ENCODE measurements around the gene OBSCN. TPM values are rescaled to one million over a fixed set of nuclear protein-coding genes. Genes with fewer than 3 reads are reported as not detected.

The OBSCN gene
- total RNA-seq, 1 donor from 2014 or later = 316 TPM

DNA sequence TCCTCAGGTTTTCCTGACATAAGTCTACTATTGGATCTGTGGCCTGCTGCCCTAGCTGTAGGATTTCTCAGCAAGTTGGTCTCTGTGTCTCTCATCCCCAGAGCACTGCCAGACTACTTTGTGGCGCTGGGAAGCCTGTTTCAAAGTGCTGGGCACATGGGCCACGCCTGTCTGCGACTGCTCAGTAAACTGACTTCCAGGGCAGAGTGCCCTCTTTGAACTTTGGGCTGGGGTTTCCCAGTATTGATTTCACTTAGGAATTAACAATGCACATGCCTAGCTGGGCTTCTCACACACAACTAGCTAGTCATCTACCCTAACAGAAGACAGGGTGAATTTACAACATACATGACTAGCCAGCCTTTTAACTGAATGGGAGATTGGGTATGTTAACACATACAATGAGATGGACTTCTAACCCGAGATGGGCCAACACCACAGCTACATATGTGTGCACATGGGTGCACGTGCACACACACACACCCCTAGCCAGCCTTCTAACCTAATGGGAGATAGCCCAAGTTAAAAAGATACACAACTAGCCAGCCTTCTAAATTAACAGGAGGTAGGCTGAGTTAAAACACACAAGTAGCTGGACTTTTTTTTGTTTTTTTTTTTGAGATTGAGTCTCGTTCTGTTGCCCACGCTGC is 215.7 kb downstream of the OBSCN start:
- H3K9me3 ChIP-seq (replicated peaks) = no peaks in the 10 kb centered on the region
- no peaks in the 10 kb centered on the region for H3K36me3 ChIP-seq

DNA sequence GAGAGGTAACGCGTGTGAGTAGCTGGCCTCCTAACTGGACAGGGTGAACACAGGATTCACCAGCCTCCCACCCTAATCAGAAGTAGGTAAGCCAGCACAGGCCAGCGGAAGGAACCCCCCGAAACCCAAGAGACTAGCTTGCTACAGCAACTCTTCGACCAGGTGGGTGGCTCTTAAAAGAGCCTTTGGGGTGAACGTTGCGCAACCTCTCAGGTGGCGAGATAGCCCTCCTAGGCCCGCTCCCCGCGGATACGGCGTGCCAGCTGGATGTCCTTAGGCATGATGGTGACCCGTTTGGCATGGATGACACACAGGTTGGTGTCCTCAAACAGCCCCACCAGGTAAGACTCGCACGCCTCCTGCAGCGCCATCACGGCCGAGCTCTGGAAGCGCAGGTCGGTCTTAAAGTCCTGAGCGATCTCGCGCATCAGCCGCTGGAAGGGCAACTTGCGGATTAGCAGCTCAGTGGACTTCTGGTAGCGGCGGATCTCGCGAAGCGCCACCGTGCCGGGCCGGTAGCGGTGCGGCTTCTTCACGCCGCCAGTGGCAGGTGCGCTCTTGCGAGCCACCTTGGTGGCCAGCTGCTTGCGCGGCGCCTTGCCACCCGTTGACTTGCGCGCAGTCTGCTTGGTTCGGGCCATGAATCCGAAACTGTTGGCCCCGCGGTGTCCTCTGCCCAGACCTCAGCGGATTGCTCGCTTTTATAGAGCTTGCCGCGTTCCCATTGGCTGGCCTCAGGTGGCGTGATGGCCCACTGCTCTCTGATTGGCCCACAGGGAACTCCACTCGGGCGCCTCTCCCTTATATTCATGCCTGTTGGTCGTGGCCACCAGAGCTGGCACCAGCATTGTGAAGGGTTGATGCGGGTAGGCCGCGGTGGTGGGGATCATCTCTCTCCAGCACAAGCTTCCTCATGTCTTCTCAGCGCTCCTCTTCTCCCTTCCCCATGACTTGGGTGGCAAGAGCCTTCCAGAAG is 217.1 kb downstream of the OBSCN start:
- no peaks in the 10 kb centered on the region for H3K4me1 ChIP-seq
- H3K36me3 ChIP-seq = no peaks in the 10 kb centered on the region
- no peak overlapping the region for H3K4me3 ChIP-seq
- TF ChIP-seq, protein P1, sequence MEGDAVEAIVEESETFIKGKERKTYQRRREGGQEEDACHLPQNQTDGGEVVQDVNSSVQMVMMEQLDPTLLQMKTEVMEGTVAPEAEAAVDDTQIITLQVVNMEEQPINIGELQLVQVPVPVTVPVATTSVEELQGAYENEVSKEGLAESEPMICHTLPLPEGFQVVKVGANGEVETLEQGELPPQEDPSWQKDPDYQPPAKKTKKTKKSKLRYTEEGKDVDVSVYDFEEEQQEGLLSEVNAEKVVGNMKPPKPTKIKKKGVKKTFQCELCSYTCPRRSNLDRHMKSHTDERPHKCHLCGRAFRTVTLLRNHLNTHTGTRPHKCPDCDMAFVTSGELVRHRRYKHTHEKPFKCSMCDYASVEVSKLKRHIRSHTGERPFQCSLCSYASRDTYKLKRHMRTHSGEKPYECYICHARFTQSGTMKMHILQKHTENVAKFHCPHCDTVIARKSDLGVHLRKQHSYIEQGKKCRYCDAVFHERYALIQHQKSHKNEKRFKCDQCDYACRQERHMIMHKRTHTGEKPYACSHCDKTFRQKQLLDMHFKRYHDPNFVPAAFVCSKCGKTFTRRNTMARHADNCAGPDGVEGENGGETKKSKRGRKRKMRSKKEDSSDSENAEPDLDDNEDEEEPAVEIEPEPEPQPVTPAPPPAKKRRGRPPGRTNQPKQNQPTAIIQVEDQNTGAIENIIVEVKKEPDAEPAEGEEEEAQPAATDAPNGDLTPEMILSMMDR (IDR thresholded peaks at IDR 0.05; ENCODE audit: borderline replicate concordance) = no peak
- intact Hi-C loops (cut with micrococcal nuclease) = no loop called here
- no peak for DNase-seq
- no peak overlapping the region for H3K27ac ChIP-seq (replicated peaks)
- H3K9me3 ChIP-seq (replicated peaks) = no peaks in the 10 kb centered on the region
- peaks cover 37% of the 10 kb centered on the region for H3K27me3 ChIP-seq (ENCODE audit: low read depth)

More for the DNA sequence above, 215.7 kb downstream of the OBSCN start:
- Histone ChIP-seq H3K27ac (replicated peaks) (no peak overlapping the region), H3K27me3 (ENCODE audit: low read depth) (peaks cover 40% of the 10 kb centered on the region), H3K4me3 (no peak overlapping the region), H3K4me1 (no peaks in the 10 kb centered on the region)
- intact Hi-C loops (cut with micrococcal nuclease) = no loop called here
- DNase-seq = no peak
- TF ChIP-seq, protein P1 (IDR thresholded peaks at IDR 0.05; ENCODE audit: borderline replicate concordance) = no peak

DNA sequence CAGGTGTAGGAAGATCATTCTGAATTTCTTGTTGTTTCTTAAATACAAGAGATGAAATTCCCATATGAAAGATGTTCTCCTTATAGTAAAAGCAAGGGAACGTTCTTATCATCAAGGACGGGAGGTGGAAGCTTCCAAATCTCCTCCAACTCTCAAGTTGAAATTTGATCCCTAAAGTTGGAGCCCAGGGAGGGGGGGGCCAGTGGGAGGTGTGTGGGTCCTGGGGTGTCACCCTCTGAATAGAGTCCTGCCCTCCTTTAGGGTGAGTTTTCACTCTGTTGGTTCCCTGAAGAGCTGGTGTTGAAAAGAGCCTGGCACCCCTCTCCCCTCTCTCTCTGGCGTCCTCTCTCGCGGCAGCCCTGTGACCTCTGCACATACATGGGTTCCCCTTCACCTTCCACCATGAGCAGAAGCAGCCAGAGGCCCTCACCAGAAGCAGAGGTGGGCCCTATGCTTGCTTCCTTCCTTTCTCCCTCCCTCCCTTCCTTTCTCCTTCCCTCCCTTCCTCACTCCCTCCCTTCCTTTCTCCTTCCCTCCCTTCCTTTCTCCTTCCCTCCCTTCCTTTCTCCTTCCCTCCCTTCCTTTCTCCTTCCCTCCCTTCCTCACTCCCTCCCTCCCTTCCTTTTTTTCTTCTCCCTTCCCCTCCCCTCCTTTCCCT is 218.8 kb downstream of the OBSCN start:
- Histone ChIP-seq H3K36me3 (no peaks in the 10 kb centered on the region), H3K4me1 (no peaks in the 10 kb centered on the region), H3K9me3 (replicated peaks) (no peaks in the 10 kb centered on the region), H3K4me3 (no peak overlapping the region), H3K27ac (replicated peaks) (no peak overlapping the region), H3K27me3 (ENCODE audit: low read depth) (peaks cover 26% of the 10 kb centered on the region)
- TF ChIP-seq, protein P1 (IDR thresholded peaks at IDR 0.05; ENCODE audit: borderline replicate concordance) = no peak
- DNase-seq = no peak
- intact Hi-C loops (cut with micrococcal nuclease) = no loop called here

DNA sequence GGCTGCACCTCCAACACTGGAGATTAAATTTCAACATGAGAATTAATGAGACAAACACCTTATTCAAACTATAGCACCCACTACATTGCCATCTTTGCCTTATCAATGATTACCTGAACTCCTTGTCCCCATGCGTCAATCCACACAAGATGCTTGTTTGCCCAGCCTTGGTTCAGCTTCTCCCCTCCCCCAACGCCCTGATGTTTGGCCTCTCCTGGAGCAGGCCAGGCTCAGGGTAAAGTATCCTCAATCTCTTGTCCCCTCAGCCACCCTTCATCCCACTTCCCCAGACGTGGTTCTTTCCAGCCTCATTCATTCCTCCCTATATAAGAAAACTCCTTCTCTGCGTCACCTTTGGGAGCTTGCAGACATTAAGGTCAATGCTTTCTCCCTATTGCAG is 220.6 kb downstream of the OBSCN start:
- H3K9me3 ChIP-seq (replicated peaks) = no peaks in the 10 kb centered on the region
- TF ChIP-seq, protein P1 (IDR thresholded peaks at IDR 0.05; ENCODE audit: borderline replicate concordance) = no peak
- peaks cover 27% of the 10 kb centered on the region for H3K27me3 ChIP-seq (ENCODE audit: low read depth)
- intact Hi-C loops (cut with micrococcal nuclease) = no loop called here
- no peak overlapping the region for H3K27ac ChIP-seq (replicated peaks)
- H3K4me1 ChIP-seq = no peaks in the 10 kb centered on the region
- H3K4me3 ChIP-seq = no peak overlapping the region
- DNase-seq = no peak
- H3K36me3 ChIP-seq = no peaks in the 10 kb centered on the region

Small RNA genes lying within 50 kb of the gene (microRNA-seq; reads per million reads assigned to microRNA genes)
- not detected for gene MIR6742

Other genes starting within 250 kb of the OBSCN start
- not detected for gene WNT3A, start 201.0 kb upstream of the OBSCN start, total RNA-seq
- 294 TPM for gene ARF1, start 125.3 kb upstream of the OBSCN start, total RNA-seq
- 7.1 TPM for gene C1orf35, start 104.7 kb upstream of the OBSCN start, total RNA-seq
- 51.0 TPM for gene MRPL55, start 98.7 kb upstream of the OBSCN start, total RNA-seq
- 150 TPM for gene GUK1, start 67.8 kb upstream of the OBSCN start, total RNA-seq
- gene GJC2, start 58.1 kb upstream of the OBSCN start, total RNA-seq = 1.0 TPM
- gene IBA57, start 42.2 kb upstream of the OBSCN start, total RNA-seq = 15.0 TPM
- gene TRIM11, start 198.8 kb downstream of the OBSCN start, total RNA-seq = 6.2 TPM
- 0.36 TPM for gene TRIM17, start 208.8 kb downstream of the OBSCN start, total RNA-seq

All from left ventricle myocardium inferior (tissue), 1 donor.